CD14-positive monocyte (primary cell): ENCODE data around the gene ZNF614. TPM values are rescaled to one million over a fixed set of nuclear protein-coding genes. Genes with fewer than 3 reads are reported as not detected.
"Not testable (repeated sequence)": the region's sequence is repeated elsewhere in the genome, so short reads cannot be mapped to it uniquely, and the experiment has no call there.

Source experiments
- DNase-seq, 3 donors: peaks; one replicate each; pipeline ENCODE4 v3.0.0-alpha.2; 2011 to 2022
- H2AFZ ChIP-seq: 2 replicates; pipeline ENCODE4 v1.6.0; 2012; ENCODE audit warnings: mild to moderate bottlenecking, low read depth, low read length, inconsistent platforms; ENCODE audit not compliant: insufficient read depth, poor library complexity, severe bottlenecking
- H3K27ac ChIP-seq, 2 donors: 1 replicate in 1 of 2; 2 replicates in 1 of 2; pipeline ENCODE4 v1.5.1; 2012 to 2013; ENCODE audit warnings: low read length in 2 of 2, control low read depth in 1 of 2, inconsistent platforms in 1 of 2, low read depth in 1 of 2, mild to moderate bottlenecking in 1 of 2
- H3K27me3 ChIP-seq, 2 donors: one replicate each; pipeline versions ENCODE4 v1.6.0 to v1.6.1; 2011 to 2013; ENCODE audit warnings: low read length in 2 of 2; ENCODE audit not compliant: control insufficient read depth in 2 of 2, insufficient read depth in 2 of 2
- H3K36me3 ChIP-seq, 2 donors: replicated peaks in 1 of 2; 1 replicate in 1 of 2; 2 replicates in 1 of 2; pipeline versions ENCODE4 v1.5.1 to v1.6.1; 2012 to 2013; ENCODE audit warnings: low read length in 2 of 2, control low read depth in 1 of 2, inconsistent platforms in 1 of 2, mild to moderate bottlenecking in 1 of 2; ENCODE audit not compliant: insufficient read depth in 2 of 2, control insufficient read depth in 1 of 2
- H3K4me1 ChIP-seq, 2 donors: 1 replicate in 1 of 2; 2 replicates in 1 of 2; pipeline versions ENCODE4 v1.5.1 to v1.6.1; 2012 to 2013; ENCODE audit warnings: low read length in 2 of 2, control low read depth in 1 of 2, inconsistent platforms in 1 of 2, mild to moderate bottlenecking in 1 of 2, moderate library complexity in 1 of 2; ENCODE audit not compliant: insufficient read depth in 2 of 2, control insufficient read depth in 1 of 2
- H3K4me2 ChIP-seq: replicated peaks from 2 replicates; pipeline ENCODE3; 2012; ENCODE audit warnings: low read length, moderate library complexity, mild to moderate bottlenecking; ENCODE audit not compliant: poor library complexity, severe bottlenecking; ENCODE audit errors: extremely low read depth
- H3K4me3 ChIP-seq, 3 experiments: fragments of 200-600 bp in 1 of 3; sonication (generic) in 1 of 3; replicated peaks in 1 of 3; 1 replicate in 2 of 3; 2 replicates in 1 of 3; pipeline ENCODE4 v1.5.1; 2011 to 2013; ENCODE audit warnings: low read length in 3 of 3, mild to moderate bottlenecking in 3 of 3, control low read depth in 2 of 3, low read depth in 2 of 3, inconsistent platforms in 1 of 3, moderate library complexity in 1 of 3
- H3K79me2 ChIP-seq: 2 replicates; pipeline ENCODE4 v1.6.0; 2012; ENCODE audit warnings: mild to moderate bottlenecking, control low read depth, inconsistent platforms, low read length, moderate library complexity; ENCODE audit not compliant: insufficient read depth
- H3K9ac ChIP-seq: 2 replicates; pipeline ENCODE4 v1.6.0; 2017; ENCODE audit warnings: low read length, mild to moderate bottlenecking; ENCODE audit not compliant: insufficient read depth, poor library complexity, severe bottlenecking
- H3K9me3 ChIP-seq, 2 donors: replicated peaks in 1 of 2; 1 replicate in 1 of 2; 2 replicates in 1 of 2; pipeline versions ENCODE4 v1.5.1 to v1.6.1; 2012 to 2013; ENCODE audit warnings: low read length in 2 of 2, control low read depth in 1 of 2; ENCODE audit not compliant: control insufficient read depth in 1 of 2, insufficient read depth in 1 of 2
- H4K20me1 ChIP-seq: 2 replicates; pipeline ENCODE4 v1.6.0; 2012; ENCODE audit warnings: mild to moderate bottlenecking, low read length, control low read depth, moderate library complexity; ENCODE audit not compliant: insufficient read depth
- H3K27ac Mint-ChIP-seq, 7 donors: one replicate each; pipeline ENCODE4 v1.8.0; 2020; ENCODE audit warnings: mild to moderate bottlenecking in 7 of 7, mixed read lengths in 7 of 7, moderate library complexity in 6 of 7, inconsistent platforms in 2 of 7
- H3K27me3 Mint-ChIP-seq, 3 donors: one replicate each; pipeline ENCODE4 v1.8.0; 2021 to 2022; ENCODE audit warnings: low read depth in 3 of 3, mild to moderate bottlenecking in 3 of 3, mixed read lengths in 3 of 3, moderate library complexity in 3 of 3, inconsistent platforms in 1 of 3
- H3K36me3 Mint-ChIP-seq, 2 donors: one replicate each; pipeline ENCODE4 v1.8.0; 2020; ENCODE audit warnings: mixed read lengths in 2 of 2, inconsistent platforms in 1 of 2, mild to moderate bottlenecking in 1 of 2
- H3K4me1 Mint-ChIP-seq: one replicate; pipeline ENCODE4 v1.8.0; 2020; ENCODE audit warnings: mild to moderate bottlenecking, mixed read lengths
- H3K4me3 Mint-ChIP-seq, 2 donors: one replicate each; pipeline ENCODE4 v1.8.0; 2020; ENCODE audit warnings: mild to moderate bottlenecking in 2 of 2, mixed read lengths in 2 of 2, moderate library complexity in 1 of 2
- H3K9me3 Mint-ChIP-seq, 7 donors: one replicate each; pipeline ENCODE4 v1.8.0; 2020 to 2022; ENCODE audit warnings: mixed read lengths in 7 of 7, mild to moderate bottlenecking in 6 of 7, moderate library complexity in 6 of 7, inconsistent platforms in 2 of 7
- WGBS: methylation state at CpG from one replicate; pipeline ENCODE4 v1.1.5; 2013; ENCODE audit warnings: missing lambda C conversion rate; ENCODE audit not compliant: insufficient coverage; 5-methylcytosine and 5-hydroxymethylcytosine counted together
- intact Hi-C, 2 donors: fragments of 100-400 bp; cut with micrococcal nuclease; formaldehyde crosslinking; loops; one replicate each; pipeline versions ENCODE4 v1.15.0 to v1.15.1; 2023
- polyA plus RNA-seq, 3 donors: library from polyadenylated mRNA; depleted of rRNA in 1 of 3; unstranded in 2 of 3; stranded (reverse) in 1 of 3; fragments of 300-500 nt in 2 of 3; fragments of >200 nt in 1 of 3; fragmentation: Illumina TruSeq in 2 of 3; gene quantifications; 1 replicate in 2 of 3; 2 replicates in 1 of 3; pipeline ENCODE4 v1.2.3, GENCODE V29; 2012 to 2021
- TF ChIP-seq, protein P1 (sequence below): fragments of 200-600 bp; IDR thresholded peaks from one replicate; pipeline ENCODE4 v1.8.0; 2022; ENCODE audit warnings: antibody characterized with exemption, mild to moderate bottlenecking

Gene ZNF614
- polyA plus RNA-seq, 3 donors: 0.65 to 3.1 (median 1.0) TPM

GRCh38 chr19:52024478-52024877 is 3.7 kb downstream of the ZNF614 start:
- H3K4me1 Mint-ChIP-seq: peaks cover 20% of the 10 kb centered on the region
- not testable (repeated sequence) for H4K20me1 ChIP-seq, H3K79me2 ChIP-seq, H3K27me3 Mint-ChIP-seq, H3K4me3 ChIP-seq, H3K4me3 Mint-ChIP-seq, H3K27ac ChIP-seq, H2AFZ ChIP-seq, H3K27me3 ChIP-seq, H3K9ac ChIP-seq, DNase-seq, H3K4me2 ChIP-seq, H3K27ac Mint-ChIP-seq
- Histone ChIP-seq H3K4me1 (peaks cover 11 to 17% of the 10 kb centered on the region in 2 donors), H3K9me3 (peaks cover 56 to 74% of the 10 kb centered on the region in 2 donors), H3K36me3 (peaks cover 36 to 66% of the 10 kb centered on the region in 2 donors)
- WGBS: 100% methylated on average over 3 of the region's 4 CpGs
- H3K36me3 Mint-ChIP-seq: peaks cover 60 to 71% of the 10 kb centered on the region in 2 donors
- intact Hi-C loops: loop anchor here in 1 of 2 donors (10.0 kb wide), 1 partner anchor 170 kb away; the partner anchor contains the start of gene PPP2R1A
- H3K9me3 Mint-ChIP-seq: peaks cover 60 to 86% (median 80%) of the 10 kb centered on the region in 7 donors

- peaks cover 67 to 96% (median 92%) of the 10 kb centered on the region in 7 donors for H3K9me3 Mint-ChIP-seq
- H3K36me3 ChIP-seq: peaks cover 55 to 88% of the 10 kb centered on the region in 2 donors
- H3K4me3 Mint-ChIP-seq: no peak overlapping the region
- H4K20me1 ChIP-seq: no peaks in the 10 kb centered on the region
- TF ChIP-seq, protein P1, sequence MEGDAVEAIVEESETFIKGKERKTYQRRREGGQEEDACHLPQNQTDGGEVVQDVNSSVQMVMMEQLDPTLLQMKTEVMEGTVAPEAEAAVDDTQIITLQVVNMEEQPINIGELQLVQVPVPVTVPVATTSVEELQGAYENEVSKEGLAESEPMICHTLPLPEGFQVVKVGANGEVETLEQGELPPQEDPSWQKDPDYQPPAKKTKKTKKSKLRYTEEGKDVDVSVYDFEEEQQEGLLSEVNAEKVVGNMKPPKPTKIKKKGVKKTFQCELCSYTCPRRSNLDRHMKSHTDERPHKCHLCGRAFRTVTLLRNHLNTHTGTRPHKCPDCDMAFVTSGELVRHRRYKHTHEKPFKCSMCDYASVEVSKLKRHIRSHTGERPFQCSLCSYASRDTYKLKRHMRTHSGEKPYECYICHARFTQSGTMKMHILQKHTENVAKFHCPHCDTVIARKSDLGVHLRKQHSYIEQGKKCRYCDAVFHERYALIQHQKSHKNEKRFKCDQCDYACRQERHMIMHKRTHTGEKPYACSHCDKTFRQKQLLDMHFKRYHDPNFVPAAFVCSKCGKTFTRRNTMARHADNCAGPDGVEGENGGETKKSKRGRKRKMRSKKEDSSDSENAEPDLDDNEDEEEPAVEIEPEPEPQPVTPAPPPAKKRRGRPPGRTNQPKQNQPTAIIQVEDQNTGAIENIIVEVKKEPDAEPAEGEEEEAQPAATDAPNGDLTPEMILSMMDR: no peak
- no peak overlapping the region for H3K27ac Mint-ChIP-seq
- H3K27me3 Mint-ChIP-seq: no peaks in the 10 kb centered on the region
- H3K9me3 ChIP-seq: peaks cover 69 to 95% of the 10 kb centered on the region in 2 donors
- H3K36me3 Mint-ChIP-seq: peaks cover 82 to 94% of the 10 kb centered on the region in 2 donors
- no peak overlapping the region for H2AFZ ChIP-seq
- H3K79me2 ChIP-seq: no peaks in the 10 kb centered on the region
- H3K4me1 Mint-ChIP-seq: peaks cover 4% of the 10 kb centered on the region
- H3K9ac ChIP-seq: no peak overlapping the region
- peaks cover under 1% of the 10 kb centered on the region in 2 donors for H3K4me1 ChIP-seq
- H3K27me3 ChIP-seq: no peaks in the 10 kb centered on the region
- WGBS: 98% methylated on average over 14 of the region's 15 CpGs
- no peak overlapping the region for H3K4me3 ChIP-seq
- intact Hi-C loops: loop anchor here in 1 of 2 donors (10.0 kb wide), 1 partner anchor 173 kb away; the partner anchor contains the start of gene PPP2R1A
- DNase-seq: no peak
- no peak overlapping the region for H3K27ac ChIP-seq
- H3K4me2 ChIP-seq: no peak overlapping the region
Measured at GRCh38 chr19:52022193-52022592, 6.0 kb downstream of the ZNF614 start.
